Prostate gland (tissue), 2 donors: Measurements from ENCODE around the gene C1orf21. TPM values are rescaled to one million over a fixed set of nuclear protein-coding genes. Genes with fewer than 3 reads are reported as not detected.
A peak's percentile ranks its signal among the peaks of the same experiment; 100 is the strongest.

ENCODE experiments used
- DNase-seq: peaks from one replicate; pipeline ENCODE4 v3.0.0-alpha.2; 2019; ENCODE audit warnings: low spot score
- H3K27ac ChIP-seq, 2 donors: fragments of 200-600 bp; sonication (generic); 2 replicates each; pipeline ENCODE4 v1.5.1; 2017 to 2019
- H3K27me3 ChIP-seq: fragments of 200-600 bp; sonication (generic); replicated peaks from 2 replicates; pipeline ENCODE4 v1.5.1; 2019; ENCODE audit not compliant: insufficient read depth
- H3K36me3 ChIP-seq, 2 donors: fragments of 200-600 bp; sonication (generic); 1 replicate in 1 of 2; 2 replicates in 1 of 2; pipeline versions ENCODE4 v1.5.1 to v1.8.1; 2017 to 2019
- H3K4me1 ChIP-seq: fragments of 200-600 bp; sonication (generic); replicated peaks from 2 replicates; pipeline ENCODE4 v1.5.1; 2019
- H3K4me3 ChIP-seq, 2 donors: fragments of 200-600 bp; sonication (generic); 2 replicates each; pipeline ENCODE4 v1.5.1; 2017 to 2019
- H3K9me3 ChIP-seq: fragments of 200-600 bp; sonication (generic); 2 replicates; pipeline ENCODE4 v1.5.1; 2017
- CTCF ChIP-seq, 4 experiments: fragments of 200-600 bp in 2 of 4; fragments of 450-650 bp in 2 of 4; sonication (generic) in 2 of 4; IDR thresholded peaks; 1 replicate in 3 of 4; 2 replicates in 1 of 4; pipeline ENCODE4 v1.5.1; 2016 to 2019; ENCODE audit warnings: antibody characterized with exemption in 4 of 4, mild to moderate bottlenecking in 2 of 4, moderate library complexity in 2 of 4
- POLR2A ChIP-seq: fragments of 450-650 bp; IDR thresholded peaks from one replicate; pipeline ENCODE4 v1.6.1; 2016; ENCODE audit warnings: antibody characterized with exemption, mild to moderate bottlenecking
- POLR2AphosphoS5 ChIP-seq: sonication (generic); formaldehyde crosslinking; IDR thresholded peaks from one replicate; pipeline ENCODE4 v1.6.1; 2017; ENCODE audit warnings: antibody characterized with exemption
- WGBS: methylation state at CpG from one replicate; pipeline ENCODE4 v1.1.5; 2018; 5-methylcytosine and 5-hydroxymethylcytosine counted together
- intact Hi-C: fragments of 100-400 bp; cut with DNase I; formaldehyde crosslinking; loops from one replicate; pipeline ENCODE4 v1.14.2; 2022
- total RNA-seq, 2 donors: library from RNA; depleted of rRNA; stranded (reverse); fragments of >200 nt; gene quantifications; one replicate each; pipeline ENCODE4 v1.1.0, GENCODE V29; 2016

Gene C1orf21
- total RNA-seq, 2 donors from 2014 or later = 28.8 to 79.3 TPM

GRCh38 chr1:184370850-184371249 lies 16.0 kb upstream of the C1orf21 start:
- 88% methylated on average over 4 of the region's 4 CpGs for WGBS
- no peaks in the 10 kb centered on the region for H3K36me3 ChIP-seq
- intact Hi-C loops = no loop called here
- no peak overlapping the region for H3K4me3 ChIP-seq
- no peaks in the 10 kb centered on the region for H3K9me3 ChIP-seq
- DNase-seq = no peak
- TF ChIP-seq POLR2AphosphoS5 (no peak), POLR2A (no peak), CTCF (IDR thresholded peaks at IDR 0.05) (no peak)
- H3K27ac ChIP-seq = no peak overlapping the region
- no peaks in the 10 kb centered on the region for H3K27me3 ChIP-seq
- H3K4me1 ChIP-seq = no peaks in the 10 kb centered on the region

GRCh38 chr1:184373155-184373554 lies 13.7 kb upstream of the C1orf21 start:
- Histone ChIP-seq H3K27ac (no peak overlapping the region), H3K36me3 (no peaks in the 10 kb centered on the region), H3K27me3 (no peaks in the 10 kb centered on the region), H3K4me3 (no peak overlapping the region), H3K9me3 (no peaks in the 10 kb centered on the region), H3K4me1 (no peaks in the 10 kb centered on the region)
- 53% methylated on average over 4 of the region's 4 CpGs for WGBS
- DNase-seq = no peak
- intact Hi-C loops = no loop called here
- no peak for TF ChIP-seq POLR2AphosphoS5

GRCh38 chr1:184376369-184376768 lies 10.5 kb upstream of the C1orf21 start:
- H3K4me3 ChIP-seq = no peak overlapping the region
- no peaks in the 10 kb centered on the region for H3K27me3 ChIP-seq
- TF ChIP-seq POLR2AphosphoS5 (no peak), POLR2A (no peak), CTCF (IDR thresholded peaks at IDR 0.05) (no peak)
- no peaks in the 10 kb centered on the region for H3K9me3 ChIP-seq
- intact Hi-C loops = loop anchor here (5.0 kb wide), 1 partner anchor 49 kb away; no protein-coding TSS in a partner anchor
- H3K4me1 ChIP-seq = no peaks in the 10 kb centered on the region
- no peak overlapping the region for H3K27ac ChIP-seq
- no peaks in the 10 kb centered on the region for H3K36me3 ChIP-seq
- 94% methylated on average over 5 of the region's 5 CpGs for WGBS
- DNase-seq = no peak

GRCh38 chr1:184379111-184379752 lies 7.6 kb upstream of the C1orf21 start:
- 31% methylated on average over 6 of the region's 6 CpGs for WGBS
- Histone ChIP-seq H3K36me3 (no peaks in the 10 kb centered on the region), H3K4me3 (no peak overlapping the region), H3K4me1 (no peaks in the 10 kb centered on the region), H3K9me3 (no peaks in the 10 kb centered on the region), H3K27ac (no peak overlapping the region), H3K27me3 (no peaks in the 10 kb centered on the region)
- intact Hi-C loops = loop anchor here (5.0 kb wide), 1 partner anchor 52 kb away; no protein-coding TSS in a partner anchor
- TF ChIP-seq CTCF (IDR thresholded peaks at IDR 0.05) (peak in 1 of 4 experiments; percentile 27), POLR2AphosphoS5 (no peak)
- no peak for DNase-seq

GRCh38 chr1:184380468-184380867 lies 6.4 kb upstream of the C1orf21 start:
- intact Hi-C loops = loop anchor here (10.0 kb wide), 1 partner anchor 306 kb away; no protein-coding TSS in a partner anchor
- Histone ChIP-seq H3K9me3 (no peaks in the 10 kb centered on the region), H3K4me1 (no peaks in the 10 kb centered on the region), H3K27ac (no peak overlapping the region), H3K4me3 (no peak overlapping the region), H3K27me3 (no peaks in the 10 kb centered on the region), H3K36me3 (no peaks in the 10 kb centered on the region)
- DNase-seq = no peak
- 93% methylated on average over 1 of the region's 1 CpG for WGBS
- TF ChIP-seq CTCF (IDR thresholded peaks at IDR 0.05) (no peak), POLR2A (no peak), POLR2AphosphoS5 (no peak)
